Choroid plexus epithelial cell (primary cell): ENCODE data around the gene PRKN.

Experiments
- DNase-seq: peaks from one replicate; pipeline ENCODE4 v3.0.0-alpha.2; 2010; ENCODE audit warnings: low read depth
- H3K4me3 ChIP-seq: 2 replicates; pipeline ENCODE4 v1.5.1; 2011; ENCODE audit warnings: low read depth, mild to moderate bottlenecking, control low read depth, low read length, moderate library complexity
- TF ChIP-seq, protein P1 (sequence below): conservative IDR thresholded peaks from 2 replicates; pipeline ENCODE4 v1.5.1; 2011; ENCODE audit warnings: low read depth, mild to moderate bottlenecking, control low read depth, inconsistent platforms, low read length, moderate library complexity

Gene PRKN

DNA sequence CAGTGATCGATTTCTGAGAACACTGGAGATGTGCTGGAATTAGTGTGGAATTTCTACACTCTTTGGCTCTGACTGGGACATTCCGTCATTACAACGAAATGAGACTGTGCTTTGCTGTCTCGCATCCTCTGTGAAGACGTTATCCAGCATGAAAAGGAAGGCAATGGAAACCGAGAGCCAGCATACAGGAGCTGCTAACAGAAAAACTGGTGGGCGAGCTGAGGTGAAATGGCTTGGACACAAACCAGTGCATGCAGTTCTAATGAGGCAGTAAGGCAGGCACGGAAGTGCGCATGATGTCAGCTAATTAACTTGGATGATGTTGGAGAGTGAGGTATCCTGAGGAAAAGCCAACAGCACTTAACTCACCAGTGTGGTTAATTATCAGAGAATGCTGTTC is 1250.9 kb downstream of the PRKN start:
- no peak overlapping the region for H3K4me3 ChIP-seq
- TF ChIP-seq, protein P1, sequence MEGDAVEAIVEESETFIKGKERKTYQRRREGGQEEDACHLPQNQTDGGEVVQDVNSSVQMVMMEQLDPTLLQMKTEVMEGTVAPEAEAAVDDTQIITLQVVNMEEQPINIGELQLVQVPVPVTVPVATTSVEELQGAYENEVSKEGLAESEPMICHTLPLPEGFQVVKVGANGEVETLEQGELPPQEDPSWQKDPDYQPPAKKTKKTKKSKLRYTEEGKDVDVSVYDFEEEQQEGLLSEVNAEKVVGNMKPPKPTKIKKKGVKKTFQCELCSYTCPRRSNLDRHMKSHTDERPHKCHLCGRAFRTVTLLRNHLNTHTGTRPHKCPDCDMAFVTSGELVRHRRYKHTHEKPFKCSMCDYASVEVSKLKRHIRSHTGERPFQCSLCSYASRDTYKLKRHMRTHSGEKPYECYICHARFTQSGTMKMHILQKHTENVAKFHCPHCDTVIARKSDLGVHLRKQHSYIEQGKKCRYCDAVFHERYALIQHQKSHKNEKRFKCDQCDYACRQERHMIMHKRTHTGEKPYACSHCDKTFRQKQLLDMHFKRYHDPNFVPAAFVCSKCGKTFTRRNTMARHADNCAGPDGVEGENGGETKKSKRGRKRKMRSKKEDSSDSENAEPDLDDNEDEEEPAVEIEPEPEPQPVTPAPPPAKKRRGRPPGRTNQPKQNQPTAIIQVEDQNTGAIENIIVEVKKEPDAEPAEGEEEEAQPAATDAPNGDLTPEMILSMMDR, result no peak
- DNase-seq, result no peak

DNA sequence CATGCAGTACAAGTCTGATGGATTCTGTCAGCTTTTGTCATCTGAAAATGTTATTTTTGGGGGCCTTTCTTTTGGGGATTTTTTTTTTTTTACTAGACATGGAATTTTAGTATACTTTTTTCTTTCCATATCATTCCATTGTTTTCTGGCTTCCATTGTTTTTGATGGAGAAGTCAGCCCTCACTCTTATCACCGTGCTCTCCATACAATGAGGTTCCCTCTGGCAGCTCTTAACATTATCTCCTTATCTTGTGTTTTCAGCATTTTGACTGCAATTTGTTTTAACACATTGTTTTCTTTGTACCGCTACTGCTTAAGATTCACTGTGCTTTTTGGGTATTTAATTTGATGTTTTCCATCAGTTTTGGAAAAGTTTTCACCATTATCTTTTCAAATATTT is 1262.2 kb downstream of the PRKN start:
- no peak for DNase-seq
- TF ChIP-seq, protein P1, result no peak
- no peak overlapping the region for H3K4me3 ChIP-seq

DNA sequence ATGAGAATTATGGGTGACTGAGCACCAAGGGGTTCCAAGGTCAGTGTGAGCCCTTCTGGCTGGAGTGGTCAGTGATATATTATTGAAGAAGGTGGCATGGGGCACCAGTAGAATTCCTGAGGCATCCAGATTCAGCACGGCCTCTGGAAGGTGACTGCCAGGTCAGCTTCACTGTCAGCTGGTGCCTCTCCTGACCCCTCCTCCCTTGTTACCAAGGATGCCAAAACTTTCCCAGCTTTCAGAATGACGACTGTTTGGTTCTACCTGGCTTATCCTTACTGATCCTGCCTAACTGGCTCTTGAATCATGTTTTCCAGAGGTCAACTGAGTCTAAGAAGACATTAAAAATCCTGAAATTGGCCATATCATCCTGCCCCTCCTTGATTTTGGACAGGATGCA is 1264.5 kb downstream of the PRKN start:
- TF ChIP-seq, protein P1, result no peak
- DNase-seq, result no peak
- no peak overlapping the region for H3K4me3 ChIP-seq

DNA sequence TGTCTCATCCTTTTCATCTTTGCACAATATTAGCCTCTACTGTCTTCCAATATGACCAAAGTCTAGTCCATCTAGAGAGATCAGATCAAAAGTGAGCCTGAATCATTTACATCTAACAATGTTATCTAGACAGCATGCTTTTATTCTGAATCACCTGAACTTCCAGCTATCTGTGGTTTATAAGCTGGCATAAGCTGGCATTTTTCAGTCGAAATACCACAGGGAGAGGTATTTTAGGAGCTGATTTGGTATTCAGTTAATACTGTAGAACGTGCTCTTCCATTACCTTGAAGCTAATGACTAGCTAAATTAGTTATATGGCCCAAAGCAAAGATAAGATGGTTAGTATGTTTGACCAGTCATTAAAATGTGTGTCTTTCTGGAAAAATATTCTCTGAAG is 1265.4 kb downstream of the PRKN start:
- H3K4me3 ChIP-seq, result no peak overlapping the region
- TF ChIP-seq, protein P1, result no peak
- DNase-seq, result no peak

DNA sequence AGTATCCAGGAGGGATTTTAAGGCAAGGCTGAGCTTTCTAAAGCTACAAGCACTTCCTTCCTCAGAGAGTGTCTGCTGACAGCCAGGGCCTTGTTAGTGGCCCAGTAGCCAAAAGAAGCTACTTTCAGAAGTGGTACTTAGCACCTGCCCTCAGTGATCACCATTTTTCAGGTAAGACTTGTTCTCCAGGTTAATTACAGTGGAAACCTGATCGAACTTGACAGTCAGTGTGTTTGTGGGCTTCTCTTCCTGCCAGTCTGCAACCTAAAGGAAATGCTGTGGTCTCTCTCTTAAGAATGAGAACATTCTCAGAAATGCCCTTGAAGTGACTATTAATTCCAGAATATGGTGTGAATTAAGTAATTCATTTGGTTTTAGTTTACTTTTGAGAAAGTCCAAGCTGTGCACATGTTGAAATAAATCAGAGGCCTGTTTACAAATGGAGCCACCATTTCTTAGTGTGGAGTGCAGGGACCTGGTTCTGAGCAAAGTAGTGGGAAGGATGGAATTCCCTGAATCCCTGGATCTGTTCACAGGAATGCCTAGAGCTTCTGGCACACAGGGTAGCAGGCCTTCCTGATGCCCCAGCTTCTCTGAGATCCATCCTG is 1268.5 kb downstream of the PRKN start:
- no peak for DNase-seq
- TF ChIP-seq, protein P1, result no peak
- no peak overlapping the region for H3K4me3 ChIP-seq

DNA sequence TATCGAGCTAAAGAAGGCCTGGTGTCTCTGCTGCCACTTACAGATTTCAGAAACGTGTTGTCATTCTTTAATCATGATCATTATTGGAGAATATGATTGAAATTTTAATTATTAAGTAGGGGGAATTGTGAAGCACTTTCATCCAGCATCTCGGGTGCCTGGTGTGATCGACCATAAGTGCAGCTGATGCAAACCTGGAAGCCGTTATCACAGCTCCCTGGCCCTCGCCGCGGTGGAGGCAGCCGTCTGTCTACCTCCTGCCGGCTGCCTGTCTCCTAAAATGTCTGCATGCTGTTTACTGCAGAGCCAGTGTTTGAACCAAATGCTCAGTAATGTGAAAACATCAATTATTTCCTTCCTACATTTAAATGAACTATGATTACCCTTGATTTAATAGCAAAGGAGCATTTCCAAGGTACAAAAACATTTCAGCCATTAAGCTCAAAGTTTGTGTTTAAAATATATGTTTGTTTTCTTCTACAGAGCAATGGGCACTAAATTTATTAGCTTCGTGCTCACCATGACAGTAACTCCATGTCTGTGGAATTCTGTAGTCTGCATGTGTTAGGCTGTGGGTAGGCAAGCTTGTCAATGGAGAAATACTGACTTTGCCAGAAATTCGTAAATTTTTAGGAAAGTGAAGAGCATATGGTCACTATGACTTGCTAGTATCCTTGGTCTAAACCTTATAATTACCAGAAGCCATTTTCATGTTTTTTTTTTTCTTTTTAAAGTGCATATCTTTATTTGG is 1269.2 kb downstream of the PRKN start:
- DNase-seq, result no peak
- H3K4me3 ChIP-seq, result no peak overlapping the region
- TF ChIP-seq, protein P1, result no peak

DNA sequence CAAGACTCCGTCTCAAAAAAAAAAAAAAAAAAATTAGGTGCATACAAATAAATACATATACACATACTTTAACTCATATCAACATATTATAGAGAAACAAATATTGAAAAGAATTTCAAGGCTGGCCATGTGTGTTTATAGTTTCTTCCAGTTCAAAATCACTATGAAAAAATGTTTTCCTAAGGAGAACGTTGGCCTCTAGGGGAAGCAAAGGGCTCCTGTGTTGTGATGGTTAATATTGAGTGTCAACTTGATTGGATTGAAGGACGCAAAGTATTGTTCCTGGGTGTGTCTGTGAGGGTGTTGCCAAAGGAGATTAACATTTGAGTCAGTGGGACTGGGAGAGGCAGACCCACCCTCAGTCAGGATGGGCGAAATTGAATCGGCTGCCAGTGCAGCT is 1271.7 kb downstream of the PRKN start:
- H3K4me3 ChIP-seq, result no peak overlapping the region
- TF ChIP-seq, protein P1, result no peak
- DNase-seq, result no peak
